Trophoblast cell (in vitro differentiated cells and primary cell): ENCODE results near the gene TMEM171.

Experiments used
- DNase-seq, 2 donors: peaks; one replicate each; pipeline ENCODE4 v3.0.0-alpha.2; 2016
- H2AFZ ChIP-seq: 2 replicates; pipeline ENCODE4 v1.6.1; 2013; ENCODE audit warnings: low read length, moderate library complexity, mild to moderate bottlenecking; ENCODE audit not compliant: insufficient read depth, poor library complexity
- H2AK5ac ChIP-seq: 2 replicates; pipeline ENCODE4 v1.6.1; 2013; ENCODE audit warnings: mild to moderate bottlenecking, low read length
- H2BK120ac ChIP-seq: 2 replicates; pipeline ENCODE4 v1.6.1; 2013; ENCODE audit warnings: low read length, mild to moderate bottlenecking, moderate library complexity; ENCODE audit not compliant: insufficient read depth, poor library complexity
- H2BK12ac ChIP-seq: 2 replicates; pipeline ENCODE4 v1.6.1; 2013; ENCODE audit warnings: mild to moderate bottlenecking, low read length, moderate library complexity
- H2BK5ac ChIP-seq: 2 replicates; pipeline ENCODE4 v1.6.1; 2013; ENCODE audit warnings: low read length, low read depth, moderate library complexity, mild to moderate bottlenecking; ENCODE audit not compliant: poor library complexity
- H3K14ac ChIP-seq: 2 replicates; pipeline ENCODE4 v1.6.1; 2013; ENCODE audit warnings: mild to moderate bottlenecking, low read length
- H3K18ac ChIP-seq: 2 replicates; pipeline ENCODE4 v1.6.1; 2013; ENCODE audit warnings: mild to moderate bottlenecking, low read length
- H3K23ac ChIP-seq: 2 replicates; pipeline ENCODE4 v1.6.1; 2013; ENCODE audit warnings: low read length
- H3K27ac ChIP-seq: 2 replicates; pipeline ENCODE4 v1.5.1; 2013; ENCODE audit warnings: low read depth, mild to moderate bottlenecking, inconsistent platforms, low read length, moderate library complexity
- H3K27me3 ChIP-seq: 2 replicates; pipeline ENCODE4 v1.6.1; 2013; ENCODE audit warnings: inconsistent platforms, mild to moderate bottlenecking, low read length, moderate library complexity; ENCODE audit not compliant: insufficient read depth
- H3K36me3 ChIP-seq, 2 experiments: 1 replicate in 1 of 2; 2 replicates in 1 of 2; pipeline ENCODE4 v1.6.1; 2013; ENCODE audit warnings: low read length in 2 of 2, mild to moderate bottlenecking in 2 of 2, moderate library complexity in 1 of 2; ENCODE audit not compliant: insufficient read depth in 2 of 2, control insufficient read depth in 1 of 2
- H3K4ac ChIP-seq: 2 replicates; pipeline ENCODE4 v1.6.1; 2013; ENCODE audit warnings: low read depth, mild to moderate bottlenecking, low read length, moderate library complexity
- H3K4me1 ChIP-seq, 2 experiments: 1 replicate in 1 of 2; 2 replicates in 1 of 2; pipeline ENCODE4 v1.6.1; 2013; ENCODE audit warnings: low read length in 2 of 2, mild to moderate bottlenecking in 2 of 2, moderate library complexity in 1 of 2; ENCODE audit not compliant: insufficient read depth in 2 of 2, control insufficient read depth in 1 of 2
- H3K4me2 ChIP-seq: 2 replicates; pipeline ENCODE4 v1.6.1; 2013; ENCODE audit warnings: inconsistent platforms, mild to moderate bottlenecking, low read length, moderate library complexity
- H3K4me3 ChIP-seq: 2 replicates; pipeline ENCODE4 v1.5.1; 2013; ENCODE audit warnings: mild to moderate bottlenecking, low read depth, low read length, inconsistent platforms
- H3K79me1 ChIP-seq: one replicate; pipeline ENCODE4 v1.6.1; 2013; ENCODE audit warnings: low read length
- H3K79me2 ChIP-seq: 2 replicates; pipeline ENCODE4 v1.6.1; 2013; ENCODE audit warnings: low read length, mild to moderate bottlenecking; ENCODE audit not compliant: control insufficient read depth, insufficient read depth, poor library complexity
- H3K9ac ChIP-seq: 2 replicates; pipeline ENCODE4 v1.6.1; 2013; ENCODE audit warnings: mild to moderate bottlenecking, low read length
- H3K9me3 ChIP-seq: 2 replicates; pipeline ENCODE4 v1.6.1; 2013; ENCODE audit warnings: low read depth, mild to moderate bottlenecking, control low read depth, inconsistent platforms, low read length; ENCODE audit not compliant: insufficient read depth
- H4K12ac ChIP-seq: 2 replicates; pipeline ENCODE4 v1.6.1; 2013; ENCODE audit warnings: low read depth, mild to moderate bottlenecking, low read length, moderate library complexity
- H4K8ac ChIP-seq: 2 replicates; pipeline ENCODE4 v1.6.1; 2013; ENCODE audit warnings: low read depth, mild to moderate bottlenecking, low read length, moderate library complexity
- H4K91ac ChIP-seq: one replicate; pipeline ENCODE4 v1.6.1; 2013; ENCODE audit warnings: low read depth, mild to moderate bottlenecking, low read length, moderate library complexity
- WGBS: extraction: QIAGEN DNeasy Blood & Tissue Kit; methylation state at CpG from one replicate; pipeline ENCODE4 v1.1.7; 2013; ENCODE audit warnings: missing lambda C conversion rate; ENCODE audit not compliant: insufficient read length, insufficient coverage; ENCODE audit errors: extremely low coverage; 5-methylcytosine and 5-hydroxymethylcytosine counted together

The TMEM171 gene

DNA sequence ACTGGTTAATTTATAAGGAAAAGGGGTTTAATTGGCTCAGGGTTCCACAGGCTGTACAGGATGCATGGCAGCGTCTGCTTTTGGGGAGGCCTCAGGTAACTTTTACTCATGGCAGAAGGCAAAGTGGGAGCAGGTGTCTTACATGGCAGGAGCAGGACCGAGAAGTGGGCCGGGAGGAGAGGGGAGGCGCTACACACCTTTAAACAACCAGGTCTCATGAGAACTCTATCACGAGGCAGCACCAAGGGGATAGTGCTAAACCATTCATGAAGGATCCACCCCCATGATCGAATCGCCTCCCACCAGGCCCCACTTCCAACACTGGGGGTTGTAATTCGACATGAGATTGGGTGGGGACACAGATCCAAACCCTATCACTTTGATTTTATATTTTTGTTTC, 21.7 kb downstream of the TMEM171 start:
- no CpG with 5 or more reads among the region's 8 CpGs for WGBS
- no peak overlapping the region for H2BK5ac ChIP-seq

DNA sequence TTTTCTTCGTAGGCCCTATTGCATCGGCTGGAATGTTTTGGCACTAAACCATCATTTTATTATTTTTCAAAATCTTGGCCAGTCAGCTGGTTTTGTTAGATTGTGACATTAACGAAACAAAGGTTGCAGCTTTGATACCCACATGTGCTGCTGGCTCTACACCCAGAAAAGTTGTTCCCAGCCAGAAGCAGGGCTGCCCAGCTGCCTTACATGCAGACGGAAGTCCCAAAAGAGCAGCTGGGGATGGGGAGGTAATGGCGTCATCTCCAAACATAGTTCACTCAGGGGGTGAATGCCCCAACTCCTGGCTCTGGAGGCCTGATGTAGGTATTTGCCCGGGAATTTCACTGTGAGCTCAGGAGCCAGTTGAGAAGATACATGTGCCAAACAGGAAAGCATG, 23.3 kb downstream of the TMEM171 start:
- no peak overlapping the region for H3K14ac ChIP-seq

More for the DNA sequence above, 21.7 kb downstream of the TMEM171 start:
- Histone ChIP-seq H4K12ac (no peak overlapping the region), H2AK5ac (no peak overlapping the region), H3K4me3 (no peak overlapping the region), H2BK120ac (no peak overlapping the region), H3K27ac (no peak overlapping the region), H3K9ac (no peak overlapping the region), H4K8ac (no peak overlapping the region), H2AFZ (no peak overlapping the region), H3K79me2 (no peaks in the 10 kb centered on the region), H3K9me3 (no peaks in the 10 kb centered on the region), H3K79me1 (no peaks in the 10 kb centered on the region), H3K18ac (no peak overlapping the region), H3K27me3 (no peaks in the 10 kb centered on the region), H3K23ac (no peak overlapping the region), H3K14ac (no peak overlapping the region), H2BK12ac (no peak overlapping the region), H3K4me2 (no peak overlapping the region), H3K36me3 (no peaks in the 10 kb centered on the region), H4K91ac (no peak overlapping the region), H3K4ac (no peak overlapping the region), H3K4me1 (peaks cover 0 to 3% of the 10 kb centered on the region in 2 experiments)
- DNase-seq: no peak

GRCh38 chr5:73149540-73149939, 29.2 kb downstream of the TMEM171 start:
- H3K4me3 ChIP-seq: no peak overlapping the region
- no peaks in the 10 kb centered on the region for H3K9me3 ChIP-seq
- H3K79me1 ChIP-seq: peaks cover 4% of the 10 kb centered on the region
- no peak for DNase-seq
- no peak overlapping the region for H2BK120ac ChIP-seq
- H3K27me3 ChIP-seq: no peaks in the 10 kb centered on the region
- H4K91ac ChIP-seq: no peak overlapping the region
- no peak overlapping the region for H4K12ac ChIP-seq
- no peaks in the 10 kb centered on the region for H3K36me3 ChIP-seq
- no peak overlapping the region for H3K18ac ChIP-seq
- H2AK5ac ChIP-seq: no peak overlapping the region
- H2BK5ac ChIP-seq: no peak overlapping the region
- no peak overlapping the region for H3K4ac ChIP-seq
- peaks cover 7 to 12% of the 10 kb centered on the region in 2 experiments for H3K4me1 ChIP-seq
- no peak overlapping the region for H3K4me2 ChIP-seq
- no peak overlapping the region for H3K14ac ChIP-seq
- no peaks in the 10 kb centered on the region for H3K79me2 ChIP-seq
- no peak overlapping the region for H3K27ac ChIP-seq
- H2BK12ac ChIP-seq: no peak overlapping the region
- no peak overlapping the region for H3K23ac ChIP-seq
- no peak overlapping the region for H4K8ac ChIP-seq
- no peak overlapping the region for H3K9ac ChIP-seq
- no CpG with 5 or more reads among the region's 3 CpGs for WGBS
- H2AFZ ChIP-seq: no peak overlapping the region

More for the DNA sequence above, 23.3 kb downstream of the TMEM171 start:
- H3K23ac ChIP-seq: no peak overlapping the region
- no peaks in the 10 kb centered on the region for H3K4me1 ChIP-seq
- no peak overlapping the region for H3K4me3 ChIP-seq
- H3K9ac ChIP-seq: no peak overlapping the region
- H4K12ac ChIP-seq: no peak overlapping the region
- no peaks in the 10 kb centered on the region for H3K9me3 ChIP-seq
- H3K27ac ChIP-seq: no peak overlapping the region
- H2BK120ac ChIP-seq: no peak overlapping the region
- H3K4ac ChIP-seq: no peak overlapping the region
- no peak overlapping the region for H3K18ac ChIP-seq
- WGBS: no CpG with 5 or more reads among the region's 6 CpGs
- no peak overlapping the region for H4K8ac ChIP-seq
- H3K79me2 ChIP-seq: no peaks in the 10 kb centered on the region
- H3K4me2 ChIP-seq: no peak overlapping the region
- H2AK5ac ChIP-seq: no peak overlapping the region
- no peak overlapping the region for H2BK5ac ChIP-seq
- H3K27me3 ChIP-seq: no peaks in the 10 kb centered on the region
- H2BK12ac ChIP-seq: no peak overlapping the region
- H3K79me1 ChIP-seq: no peaks in the 10 kb centered on the region
- no peak for DNase-seq
- no peak overlapping the region for H4K91ac ChIP-seq
- no peak overlapping the region for H2AFZ ChIP-seq
- H3K36me3 ChIP-seq: no peaks in the 10 kb centered on the region

DNA sequence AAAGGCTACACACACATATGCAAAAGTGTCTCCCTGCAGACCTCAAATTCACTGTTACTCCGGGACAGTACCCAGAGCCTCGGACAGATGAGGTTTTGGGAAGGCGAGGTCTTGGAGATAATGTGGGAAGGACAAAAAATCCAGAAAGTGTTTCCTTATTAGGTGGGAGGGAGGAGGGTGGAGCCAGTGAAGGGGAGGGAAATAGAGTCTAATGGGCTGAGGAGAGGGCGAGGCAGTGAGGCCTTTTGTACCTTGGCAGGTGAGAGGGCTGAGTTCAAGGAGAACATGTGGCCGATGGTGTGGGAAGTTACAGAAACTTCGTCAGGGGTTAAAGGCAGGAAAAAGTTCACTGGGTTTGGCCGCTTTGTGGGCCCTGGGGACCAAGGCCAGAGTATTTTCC, 30.5 kb downstream of the TMEM171 start:
- H3K18ac ChIP-seq: no peak overlapping the region
- no peak overlapping the region for H4K12ac ChIP-seq
- no peak overlapping the region for H2BK120ac ChIP-seq
- H3K27ac ChIP-seq: no peak overlapping the region
- no peak for DNase-seq
- H2AFZ ChIP-seq: no peak overlapping the region
- no peak overlapping the region for H2BK12ac ChIP-seq
- no peak overlapping the region for H3K4me2 ChIP-seq
- peaks cover 4% of the 10 kb centered on the region for H3K79me1 ChIP-seq
- no peak overlapping the region for H3K4ac ChIP-seq
- H3K79me2 ChIP-seq: no peaks in the 10 kb centered on the region
- H3K27me3 ChIP-seq: no peaks in the 10 kb centered on the region
- H3K36me3 ChIP-seq: no peaks in the 10 kb centered on the region
- WGBS: no CpG with 5 or more reads among the region's 7 CpGs
- no peak overlapping the region for H3K14ac ChIP-seq
- H3K4me3 ChIP-seq: no peak overlapping the region
- H2AK5ac ChIP-seq: no peak overlapping the region
- no peak overlapping the region for H4K8ac ChIP-seq
- no peak overlapping the region for H4K91ac ChIP-seq
- H3K9ac ChIP-seq: no peak overlapping the region
- no peaks in the 10 kb centered on the region for H3K9me3 ChIP-seq
- H3K23ac ChIP-seq: no peak overlapping the region
- H3K4me1 ChIP-seq: peaks cover 7 to 17% of the 10 kb centered on the region in 2 experiments
- H2BK5ac ChIP-seq: no peak overlapping the region
